WTC11 (cell line): ENCODE results near the gene CIZ1.

ENCODE experiments used
- MXD4 ChIP-seq: fragments of 250-450 bp; sonication (Bioruptor Pico); IDR thresholded peaks from 2 replicates; pipeline ENCODE4 v1.8.0; 2021; ENCODE audit warnings: mild to moderate bottlenecking, moderate library complexity, borderline replicate concordance
- NR3C1 ChIP-seq: sonication (generic); formaldehyde crosslinking; conservative IDR thresholded peaks from 2 replicates; pipeline ENCODE4 v1.8.1; 2023; ENCODE audit warnings: low read depth, mild to moderate bottlenecking, missing genetic modification reagents
- RORB ChIP-seq: fragments of 250-450 bp; sonication (Bioruptor Pico); IDR thresholded peaks from 2 replicates; pipeline ENCODE4 v1.9.0; 2021; ENCODE audit warnings: mild to moderate bottlenecking
- TF ChIP-seq, protein P1 (sequence below): fragments of 200-600 bp; IDR thresholded peaks from 2 replicates; pipeline ENCODE4 v1.8.0; 2022; ENCODE audit warnings: antibody characterized with exemption
- TF ChIP-seq, protein P2 (sequence below): sonication (generic); formaldehyde crosslinking; IDR thresholded peaks from 2 replicates; pipeline ENCODE4 v1.8.1; 2022; ENCODE audit warnings: low read depth, mild to moderate bottlenecking, moderate library complexity, missing genetic modification reagents, borderline replicate concordance
- TF ChIP-seq, protein P3 (sequence below): sonication (generic); formaldehyde crosslinking; IDR thresholded peaks from 2 replicates; pipeline ENCODE4 v1.8.1; 2023; ENCODE audit warnings: mild to moderate bottlenecking, missing genetic modification reagents

DNA sequence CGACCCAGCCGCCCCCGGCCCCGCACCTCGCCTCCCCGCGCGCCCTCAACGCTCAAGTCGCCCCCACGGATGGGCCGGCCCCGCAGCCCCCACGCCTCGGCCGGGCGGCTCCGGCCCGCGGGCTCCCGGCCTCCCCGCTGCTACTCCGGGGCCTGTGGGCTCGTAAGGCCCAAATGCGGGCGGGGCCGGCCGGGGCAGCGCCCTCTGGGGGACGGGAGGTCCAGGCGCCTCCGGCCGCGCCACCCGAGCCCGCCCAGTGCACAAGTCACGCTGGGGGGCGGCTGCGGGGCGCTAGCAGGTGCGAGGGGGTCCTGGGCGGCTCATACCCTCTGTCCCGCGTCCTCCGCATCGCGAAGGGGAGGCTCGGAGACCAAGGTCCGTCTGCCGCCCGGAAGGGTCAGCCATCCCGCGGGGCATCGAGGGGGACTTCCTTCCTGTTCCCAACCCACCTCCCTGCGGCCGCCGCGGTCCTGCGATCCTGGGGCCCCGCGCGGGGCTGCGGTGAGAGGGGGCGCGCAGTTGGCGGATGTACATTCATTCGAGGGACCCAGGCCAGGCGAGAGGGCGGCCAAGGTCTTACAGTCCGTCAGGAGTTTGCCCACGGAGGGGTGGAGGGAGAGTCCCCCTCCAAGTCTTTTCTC, at the start of gene CIZ1:
- TF ChIP-seq, protein P1, sequence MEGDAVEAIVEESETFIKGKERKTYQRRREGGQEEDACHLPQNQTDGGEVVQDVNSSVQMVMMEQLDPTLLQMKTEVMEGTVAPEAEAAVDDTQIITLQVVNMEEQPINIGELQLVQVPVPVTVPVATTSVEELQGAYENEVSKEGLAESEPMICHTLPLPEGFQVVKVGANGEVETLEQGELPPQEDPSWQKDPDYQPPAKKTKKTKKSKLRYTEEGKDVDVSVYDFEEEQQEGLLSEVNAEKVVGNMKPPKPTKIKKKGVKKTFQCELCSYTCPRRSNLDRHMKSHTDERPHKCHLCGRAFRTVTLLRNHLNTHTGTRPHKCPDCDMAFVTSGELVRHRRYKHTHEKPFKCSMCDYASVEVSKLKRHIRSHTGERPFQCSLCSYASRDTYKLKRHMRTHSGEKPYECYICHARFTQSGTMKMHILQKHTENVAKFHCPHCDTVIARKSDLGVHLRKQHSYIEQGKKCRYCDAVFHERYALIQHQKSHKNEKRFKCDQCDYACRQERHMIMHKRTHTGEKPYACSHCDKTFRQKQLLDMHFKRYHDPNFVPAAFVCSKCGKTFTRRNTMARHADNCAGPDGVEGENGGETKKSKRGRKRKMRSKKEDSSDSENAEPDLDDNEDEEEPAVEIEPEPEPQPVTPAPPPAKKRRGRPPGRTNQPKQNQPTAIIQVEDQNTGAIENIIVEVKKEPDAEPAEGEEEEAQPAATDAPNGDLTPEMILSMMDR, result peak; percentile 40; the same call in 1 of the 2 replicates
- TF ChIP-seq MXD4 (CRISPR knock-in tag), result no peak
- TF ChIP-seq, protein P2, sequence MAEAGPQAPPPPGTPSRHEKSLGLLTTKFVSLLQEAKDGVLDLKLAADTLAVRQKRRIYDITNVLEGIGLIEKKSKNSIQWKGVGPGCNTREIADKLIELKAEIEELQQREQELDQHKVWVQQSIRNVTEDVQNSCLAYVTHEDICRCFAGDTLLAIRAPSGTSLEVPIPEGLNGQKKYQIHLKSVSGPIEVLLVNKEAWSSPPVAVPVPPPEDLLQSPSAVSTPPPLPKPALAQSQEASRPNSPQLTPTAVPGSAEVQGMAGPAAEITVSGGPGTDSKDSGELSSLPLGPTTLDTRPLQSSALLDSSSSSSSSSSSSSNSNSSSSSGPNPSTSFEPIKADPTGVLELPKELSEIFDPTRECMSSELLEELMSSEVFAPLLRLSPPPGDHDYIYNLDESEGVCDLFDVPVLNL (CRISPR knock-in tag), result peak; percentile 16; the same call in 1 of the 2 replicates
- TF ChIP-seq NR3C1 (CRISPR knock-in tag), result no peak
- TF ChIP-seq RORB (CRISPR knock-in tag), result no peak
- TF ChIP-seq, protein P3, sequence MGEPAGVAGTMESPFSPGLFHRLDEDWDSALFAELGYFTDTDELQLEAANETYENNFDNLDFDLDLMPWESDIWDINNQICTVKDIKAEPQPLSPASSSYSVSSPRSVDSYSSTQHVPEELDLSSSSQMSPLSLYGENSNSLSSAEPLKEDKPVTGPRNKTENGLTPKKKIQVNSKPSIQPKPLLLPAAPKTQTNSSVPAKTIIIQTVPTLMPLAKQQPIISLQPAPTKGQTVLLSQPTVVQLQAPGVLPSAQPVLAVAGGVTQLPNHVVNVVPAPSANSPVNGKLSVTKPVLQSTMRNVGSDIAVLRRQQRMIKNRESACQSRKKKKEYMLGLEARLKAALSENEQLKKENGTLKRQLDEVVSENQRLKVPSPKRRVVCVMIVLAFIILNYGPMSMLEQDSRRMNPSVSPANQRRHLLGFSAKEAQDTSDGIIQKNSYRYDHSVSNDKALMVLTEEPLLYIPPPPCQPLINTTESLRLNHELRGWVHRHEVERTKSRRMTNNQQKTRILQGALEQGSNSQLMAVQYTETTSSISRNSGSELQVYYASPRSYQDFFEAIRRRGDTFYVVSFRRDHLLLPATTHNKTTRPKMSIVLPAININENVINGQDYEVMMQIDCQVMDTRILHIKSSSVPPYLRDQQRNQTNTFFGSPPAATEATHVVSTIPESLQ (CRISPR knock-in tag), result no peak
